Activated CD8-positive, alpha-beta T cell treated with anti-CD3 and anti-CD28 coated beads, Interleukin-2, amount 10 ng/mL, durations not matched to agents 7 days and 5 days (primary cell): ENCODE data around the gene MAGI3. TPM values are rescaled to one million over a fixed set of nuclear protein-coding genes. Genes with fewer than 3 reads are reported as not detected.

Experiments
- ATAC-seq: fragments of 150-1000 bp; cut with Tn5 transposase; one replicate; pipeline ENCODE4 v1.10.0; 2021; ENCODE audit warnings: moderate library complexity
- CTCF ChIA-PET: fragments of 350-600 bp; sonication (Branson Sonifier 250); formaldehyde crosslinking; loops from one replicate; lab custom pipeline; 2021; ENCODE audit warnings: antibody characterized with exemption; lab: Charles Lee
- POLR2A ChIA-PET: fragments of 350-600 bp; sonication (Branson Sonifier 250); formaldehyde crosslinking; loops from one replicate; lab custom pipeline; 2021; ENCODE audit warnings: antibody characterized with exemption; lab: Charles Lee
- DNase-seq: peaks from one replicate; pipeline ENCODE4 v3.0.0-alpha.2; 2020
- H3K27ac Mint-ChIP-seq: one replicate; pipeline ENCODE4 v1.8.0; 2021; ENCODE audit warnings: mild to moderate bottlenecking, mixed read lengths
- H3K27me3 Mint-ChIP-seq: one replicate; pipeline ENCODE4 v1.8.0; 2021; ENCODE audit warnings: low read depth, mixed read lengths
- H3K36me3 Mint-ChIP-seq: one replicate; pipeline ENCODE4 v1.8.0; 2021; ENCODE audit warnings: low read depth, mixed read lengths
- H3K4me1 Mint-ChIP-seq: one replicate; pipeline ENCODE4 v1.8.0; 2021; ENCODE audit warnings: low read depth, mixed read lengths
- H3K4me3 Mint-ChIP-seq: one replicate; pipeline ENCODE4 v1.8.0; 2021; ENCODE audit warnings: mild to moderate bottlenecking, mixed read lengths
- H3K9me3 Mint-ChIP-seq: one replicate; pipeline ENCODE4 v1.8.0; 2022; ENCODE audit warnings: mixed read lengths; ENCODE audit not compliant: insufficient read depth
- total RNA-seq, 2 experiments: library from RNA; stranded (reverse); gene quantifications; one replicate each; pipeline ENCODE4 v1.2.3, GENCODE V29; 2021

MAGI3 gene
- total RNA-seq, 2 experiments from 2014 or later, result 6.2 to 6.4 TPM

- Mint-ChIP-seq H3K27me3 (no peaks in the 10 kb centered on the region), H3K4me3 (no peak overlapping the region), H3K36me3 (no peaks in the 10 kb centered on the region), H3K9me3 (no peaks in the 10 kb centered on the region), H3K4me1 (no peaks in the 10 kb centered on the region), H3K27ac (no peak overlapping the region)
- CTCF ChIA-PET, result no interaction called here
- POLR2A ChIA-PET, result no interaction called here
- ATAC-seq (no peak), DNase-seq (no peak)
These were observed 39.3 kb downstream of the MAGI3 start for GRCh38 chr1:113429461-113430153.

GRCh38 chr1:113433184-113433583, 42.9 kb downstream of the MAGI3 start:
- ChIA-PET POLR2A (no interaction called here), CTCF (no interaction called here)
- Mint-ChIP-seq H3K27me3 (no peaks in the 10 kb centered on the region), H3K27ac (no peak overlapping the region), H3K4me1 (no peaks in the 10 kb centered on the region), H3K36me3 (no peaks in the 10 kb centered on the region), H3K9me3 (no peaks in the 10 kb centered on the region), H3K4me3 (no peak overlapping the region)
- no peak for DNase-seq
- no peak for ATAC-seq

GRCh38 chr1:113434081-113434873, 44.0 kb downstream of the MAGI3 start:
- no peak overlapping the region for H3K4me3 Mint-ChIP-seq
- no peak overlapping the region for H3K27ac Mint-ChIP-seq
- no peaks in the 10 kb centered on the region for H3K27me3 Mint-ChIP-seq
- ChIA-PET POLR2A (no interaction called here), CTCF (no interaction called here)
- no peaks in the 10 kb centered on the region for H3K4me1 Mint-ChIP-seq
- DNase-seq (no peak), ATAC-seq (no peak)
- H3K9me3 Mint-ChIP-seq, result no peaks in the 10 kb centered on the region
- H3K36me3 Mint-ChIP-seq, result no peaks in the 10 kb centered on the region

GRCh38 chr1:113434874-113435175, 44.5 kb downstream of the MAGI3 start:
- CTCF ChIA-PET, result no interaction called here
- Mint-ChIP-seq H3K9me3 (no peaks in the 10 kb centered on the region), H3K27me3 (peaks cover 2% of the 10 kb centered on the region), H3K4me3 (no peak overlapping the region), H3K4me1 (no peaks in the 10 kb centered on the region), H3K27ac (no peak overlapping the region), H3K36me3 (no peaks in the 10 kb centered on the region)
- POLR2A ChIA-PET, result no interaction called here
- no peak for ATAC-seq
- no peak for DNase-seq

GRCh38 chr1:113437554-113438341, 47.4 kb downstream of the MAGI3 start:
- H3K36me3 Mint-ChIP-seq, result no peaks in the 10 kb centered on the region
- no peaks in the 10 kb centered on the region for H3K4me1 Mint-ChIP-seq
- H3K27ac Mint-ChIP-seq, result no peak overlapping the region
- no peak for DNase-seq
- no peak for ATAC-seq
- ChIA-PET POLR2A (no interaction called here), CTCF (no interaction called here)
- H3K9me3 Mint-ChIP-seq, result no peaks in the 10 kb centered on the region
- H3K4me3 Mint-ChIP-seq, result no peak overlapping the region
- H3K27me3 Mint-ChIP-seq, result peaks cover 5% of the 10 kb centered on the region

- H3K4me1 Mint-ChIP-seq, result no peaks in the 10 kb centered on the region
- no peaks in the 10 kb centered on the region for H3K36me3 Mint-ChIP-seq
- CTCF ChIA-PET, result no interaction called here
These were observed 48.4 kb downstream of the MAGI3 start for GRCh38 chr1:113438505-113439276.

GRCh38 chr1:113439277-113439670, 49.0 kb downstream of the MAGI3 start:
- no peaks in the 10 kb centered on the region for H3K36me3 Mint-ChIP-seq
- DNase-seq (no peak), ATAC-seq (no peak)
- POLR2A ChIA-PET, result no interaction called here
- no peak overlapping the region for H3K27ac Mint-ChIP-seq
- no peak overlapping the region for H3K4me3 Mint-ChIP-seq
- CTCF ChIA-PET, result no interaction called here
- no peaks in the 10 kb centered on the region for H3K4me1 Mint-ChIP-seq
- H3K27me3 Mint-ChIP-seq, result peaks cover 5% of the 10 kb centered on the region
- peaks cover 6% of the 10 kb centered on the region for H3K9me3 Mint-ChIP-seq

More at GRCh38 chr1:113438505-113439276, 48.4 kb downstream of the MAGI3 start:
- no peak for ATAC-seq
- no peak overlapping the region for H3K4me3 Mint-ChIP-seq
- H3K27ac Mint-ChIP-seq, result no peak overlapping the region
- DNase-seq, result no peak
- peaks cover under 1% of the 10 kb centered on the region for H3K9me3 Mint-ChIP-seq
- POLR2A ChIA-PET, result no interaction called here
- H3K27me3 Mint-ChIP-seq, result peaks cover 5% of the 10 kb centered on the region

- CTCF ChIA-PET, result no interaction called here
- no peak for ATAC-seq
These were observed 51.8 kb downstream of the MAGI3 start for GRCh38 chr1:113442131-113442530.

GRCh38 chr1:113444857-113445256, 54.5 kb downstream of the MAGI3 start:
- ATAC-seq (no peak), DNase-seq (no peak)
- H3K27me3 Mint-ChIP-seq, result peaks cover 5% of the 10 kb centered on the region
- ChIA-PET POLR2A (no interaction called here), CTCF (no interaction called here)
- no peaks in the 10 kb centered on the region for H3K4me1 Mint-ChIP-seq
- peaks cover 3% of the 10 kb centered on the region for H3K36me3 Mint-ChIP-seq
- no peak overlapping the region for H3K4me3 Mint-ChIP-seq
- H3K9me3 Mint-ChIP-seq, result peaks cover 20% of the 10 kb centered on the region
- H3K27ac Mint-ChIP-seq, result no peak overlapping the region

More at GRCh38 chr1:113442131-113442530, 51.8 kb downstream of the MAGI3 start:
- POLR2A ChIA-PET, result no interaction called here
- DNase-seq, result no peak
- peaks cover 5% of the 10 kb centered on the region for H3K27me3 Mint-ChIP-seq
- peaks cover 3% of the 10 kb centered on the region for H3K36me3 Mint-ChIP-seq
- no peaks in the 10 kb centered on the region for H3K4me1 Mint-ChIP-seq
- peaks cover 20% of the 10 kb centered on the region for H3K9me3 Mint-ChIP-seq
- H3K27ac Mint-ChIP-seq, result no peak overlapping the region
- H3K4me3 Mint-ChIP-seq, result no peak overlapping the region

GRCh38 chr1:113451710-113452109, 61.4 kb downstream of the MAGI3 start:
- Mint-ChIP-seq H3K36me3 (no peaks in the 10 kb centered on the region), H3K27me3 (peaks cover 12% of the 10 kb centered on the region), H3K4me3 (no peak overlapping the region), H3K9me3 (no peaks in the 10 kb centered on the region), H3K27ac (no peak overlapping the region), H3K4me1 (no peaks in the 10 kb centered on the region)
- ChIA-PET CTCF (no interaction called here), POLR2A (no interaction called here)
- no peak for DNase-seq
- ATAC-seq, result no peak

GRCh38 chr1:113452921-113453770, 62.8 kb downstream of the MAGI3 start:
- ATAC-seq, result no peak
- H3K36me3 Mint-ChIP-seq, result no peaks in the 10 kb centered on the region
- H3K27me3 Mint-ChIP-seq, result peaks cover 12% of the 10 kb centered on the region
- no peaks in the 10 kb centered on the region for H3K4me1 Mint-ChIP-seq
- no peak overlapping the region for H3K4me3 Mint-ChIP-seq
- ChIA-PET CTCF (interaction anchor here (0.9 to 1.5 kb wide), 4 partner anchors 12 to 381 kb away, joined by 3 to 5 read pairs (median 3); no protein-coding TSS in a partner anchor), POLR2A (interaction anchor here (0.6 kb wide), 1 partner anchor 1036 kb away, joined by 5 read pairs; no protein-coding TSS in a partner anchor)
- no peak overlapping the region for H3K27ac Mint-ChIP-seq
- no peaks in the 10 kb centered on the region for H3K9me3 Mint-ChIP-seq
- DNase-seq, result no peak
